Left lung (tissue), 10 donors: ENCODE results near the gene CPEB3. TPM values are rescaled to one million over a fixed set of nuclear protein-coding genes. Genes with fewer than 3 reads are reported as not detected.

Experiments used
- ATAC-seq: fragments of 200-7000 bp; cut with Tn5 transposase; one replicate; pipeline ENCODE4 v1.9.1; 2020; ENCODE audit warnings: moderate library complexity
- DNase-seq, 4 donors: peaks; one replicate each; pipeline ENCODE4 v3.0.0-alpha.2; 2013 to 2020
- H3K27ac ChIP-seq, 2 donors: fragments of 200-600 bp; sonication (generic) in 1 of 2; one replicate each; pipeline versions ENCODE4 v1.5.0 to v1.8.0; 2020 to 2021
- H3K27me3 ChIP-seq, 2 donors: fragments of 200-600 bp; sonication (generic) in 1 of 2; one replicate each; pipeline versions ENCODE4 v1.5.0 to v1.8.0; 2020 to 2021
- H3K36me3 ChIP-seq, 2 donors: fragments of 200-600 bp; sonication (generic) in 1 of 2; one replicate each; pipeline versions ENCODE4 v1.5.0 to v1.8.0; 2020 to 2021
- H3K4me1 ChIP-seq, 2 donors: fragments of 200-600 bp; one replicate each; pipeline ENCODE4 v1.8.0; 2021
- H3K4me3 ChIP-seq, 2 donors: fragments of 200-600 bp; sonication (generic) in 1 of 2; one replicate each; pipeline versions ENCODE4 v1.5.0 to v1.8.0; 2020 to 2021; ENCODE audit warnings: mild to moderate bottlenecking in 1 of 2
- H3K9me3 ChIP-seq, 2 donors: fragments of 200-600 bp; sonication (generic) in 1 of 2; one replicate each; pipeline versions ENCODE4 v1.5.0 to v1.8.0; 2020 to 2021
- CTCF ChIP-seq, 2 donors: fragments of 200-600 bp; sonication (generic) in 1 of 2; IDR thresholded peaks; one replicate each; pipeline versions ENCODE4 v1.5.0 to v1.8.0; 2021; ENCODE audit warnings: antibody characterized with exemption in 2 of 2
- intact Hi-C, 2 donors: fragments of 100-400 bp; cut with DNase I; formaldehyde crosslinking; loops; one replicate each; pipeline versions ENCODE4 v1.11.2 to v1.14.2; 2022
- polyA plus RNA-seq, 6 donors: library from polyadenylated mRNA; unstranded; fragments of 120-200 nt; gene quantifications; one replicate each; pipeline ENCODE4 v1.2.1, GENCODE V29; 2013; ENCODE audit not compliant: insufficient read length in 6 of 6
- total RNA-seq, 2 donors: library from RNA; stranded (reverse); fragmentation: NEBNext Ultra II Directional; extraction: Animal tissue kit (Norgen Biotek cat#: 25700); gene quantifications; one replicate each; pipeline ENCODE4 v1.2.1, GENCODE V29; 2021
- donor health status: DM: no; HTN: yes; CAD: no.
- donor health status: DM: no; HTN: no; CAD: no.

CPEB3 gene
- total and polyA plus RNA-seq, 8 donors = 2.9 to 4.3 (median 3.5) TPM

- Histone ChIP-seq H3K9me3 (no peaks in the 10 kb centered on the region), H3K4me3 (no peak overlapping the region), H3K4me1 (no peaks in the 10 kb centered on the region), H3K36me3 (peaks cover 0 to 27% of the 10 kb centered on the region in 2 donors), H3K27me3 (no peaks in the 10 kb centered on the region), H3K27ac (no peak overlapping the region)
- intact Hi-C loops = no loop called here
- no peak for DNase-seq
- TF ChIP-seq CTCF (IDR thresholded peaks at IDR 0.05) = no peak
- ATAC-seq = no peak
These were observed 214.2 kb downstream of the CPEB3 start for GRCh38 chr10:92076722-92077121.

- intact Hi-C loops = no loop called here
- H3K27me3 ChIP-seq = no peaks in the 10 kb centered on the region
- no peaks in the 10 kb centered on the region for H3K4me1 ChIP-seq
- H3K9me3 ChIP-seq = no peaks in the 10 kb centered on the region
- no peak for TF ChIP-seq CTCF (IDR thresholded peaks at IDR 0.05)
- ATAC-seq (no peak), DNase-seq (no peak)
- H3K27ac ChIP-seq = no peak overlapping the region
- H3K36me3 ChIP-seq = peaks cover 0 to 20% of the 10 kb centered on the region in 2 donors
- H3K4me3 ChIP-seq = no peak overlapping the region
These were observed 215.0 kb downstream of the CPEB3 start for GRCh38 chr10:92075829-92076228.

- TF ChIP-seq CTCF (IDR thresholded peaks at IDR 0.05) = peak in 1 of 2 donors; percentile 11
- H3K4me3 ChIP-seq = no peak overlapping the region
These were observed 216.6 kb downstream of the CPEB3 start for GRCh38 chr10:92074126-92074887.

GRCh38 chr10:92068900-92069299, 222.0 kb downstream of the CPEB3 start:
- H3K27ac ChIP-seq = no peak overlapping the region
- peak; percentile 45 for ATAC-seq
- no peak for DNase-seq
- no peaks in the 10 kb centered on the region for H3K9me3 ChIP-seq
- H3K4me1 ChIP-seq = no peaks in the 10 kb centered on the region
- intact Hi-C loops = no loop called here
- H3K4me3 ChIP-seq = no peak overlapping the region
- no peaks in the 10 kb centered on the region for H3K27me3 ChIP-seq
- TF ChIP-seq CTCF (IDR thresholded peaks at IDR 0.05) = no peak
- H3K36me3 ChIP-seq = no peaks in the 10 kb centered on the region

More at GRCh38 chr10:92074126-92074887, 216.6 kb downstream of the CPEB3 start:
- Histone ChIP-seq H3K27me3 (no peaks in the 10 kb centered on the region), H3K27ac (no peak overlapping the region), H3K4me1 (no peaks in the 10 kb centered on the region), H3K9me3 (no peaks in the 10 kb centered on the region), H3K36me3 (peaks cover 0 to 11% of the 10 kb centered on the region in 2 donors)
- intact Hi-C loops = no loop called here
- DNase-seq = no peak
- ATAC-seq = peak; percentile 53

- no peak overlapping the region for H3K4me3 ChIP-seq
- ATAC-seq = no peak
- no peaks in the 10 kb centered on the region for H3K36me3 ChIP-seq
- intact Hi-C loops = no loop called here
- H3K27ac ChIP-seq = no peak overlapping the region
- H3K4me1 ChIP-seq = no peaks in the 10 kb centered on the region
- no peak for DNase-seq
- H3K9me3 ChIP-seq = no peaks in the 10 kb centered on the region
- no peaks in the 10 kb centered on the region for H3K27me3 ChIP-seq
- no peak for TF ChIP-seq CTCF (IDR thresholded peaks at IDR 0.05)
These were observed 224.5 kb downstream of the CPEB3 start for GRCh38 chr10:92066386-92066785.
